Neural progenitor cell (in vitro differentiated cells): ENCODE measurements around the gene IL10RA.

ENCODE experiments used
- CTCF ChIP-seq: fragments of 200-600 bp; sonication (generic); IDR thresholded peaks from 2 replicates; pipeline ENCODE4 v1.5.1; 2017; ENCODE audit warnings: antibody characterized with exemption, mild to moderate bottlenecking
- EZH2 ChIP-seq: fragments of 200-600 bp; sonication (generic); IDR thresholded peaks from 2 replicates; pipeline ENCODE4 v1.6.1; 2017; ENCODE audit warnings: antibody characterized with exemption, mild to moderate bottlenecking, moderate library complexity
- EZH2phosphoT487 ChIP-seq: fragments of 200-600 bp; sonication (generic); IDR thresholded peaks from 2 replicates; pipeline ENCODE4 v1.6.1; 2017; ENCODE audit warnings: antibody characterized with exemption

GRCh38 chr11:118005224-118006152 is 19.3 kb downstream of the IL10RA start:
- no peak for TF ChIP-seq CTCF
- TF ChIP-seq EZH2 = no peak
- TF ChIP-seq EZH2phosphoT487 = no peak
